ENCODE measurements around the gene BRAF. TPM values are rescaled to one million over a fixed set of nuclear protein-coding genes. Genes with fewer than 3 reads are reported as not detected.

Gene BRAF
- total and polyA plus RNA-seq, 8 donors: 24.5 to 35.9 (median 29.6) TPM

- ATAC-seq (peak; percentile 83), DNase-seq (peak; percentile 79 to 95 (median 84))
- no peaks in the 10 kb centered on the region for H3K36me3 ChIP-seq
- H3K4me3 ChIP-seq: peak overlapping the region; percentile 69 to 90
- intact Hi-C loops (cut with DNase I): no loop called here
- peak; percentile 6 to 16 for TF ChIP-seq CTCF (IDR thresholded peaks at IDR 0.05)
- H3K9me3 ChIP-seq: peaks cover 0 to 3% of the 10 kb centered on the region in 2 donors
- H3K27me3 ChIP-seq: no peaks in the 10 kb centered on the region
- H3K27ac ChIP-seq: peak overlapping the region; percentile 97 to 98
- peaks cover 0 to 44% of the 10 kb centered on the region in 2 donors for H3K4me1 ChIP-seq
These were observed 509 bp downstream of the BRAF start for GRCh38 chr7:140924019-140924820.

GRCh38 chr7:140923358-140924006, 1.2 kb downstream of the BRAF start:
- Histone ChIP-seq H3K36me3 (no peaks in the 10 kb centered on the region), H3K4me1 (peaks cover 0 to 44% of the 10 kb centered on the region in 2 donors), H3K27me3 (no peaks in the 10 kb centered on the region), H3K4me3 (peak overlapping the region; percentile 69 to 90), H3K9me3 (peaks cover 0 to 3% of the 10 kb centered on the region in 2 donors), H3K27ac (peak overlapping the region; percentile 97 to 98)
- intact Hi-C loops (cut with DNase I): no loop called here
- no peak for TF ChIP-seq CTCF (IDR thresholded peaks at IDR 0.05)
- peak in 2 of 4 donors; percentile 36 to 37 for DNase-seq
- ATAC-seq: peak; percentile 41

GRCh38 chr7:140922741-140923345, 1.9 kb downstream of the BRAF start:
- TF ChIP-seq CTCF (IDR thresholded peaks at IDR 0.05): no peak
- Histone ChIP-seq H3K36me3 (no peaks in the 10 kb centered on the region), H3K4me3 (peak overlapping the region in 1 of 2 donors; percentile 90), H3K27me3 (no peaks in the 10 kb centered on the region), H3K27ac (peak overlapping the region in 1 of 2 donors; percentile 98), H3K4me1 (peaks cover 0 to 50% of the 10 kb centered on the region in 2 donors), H3K9me3 (peaks cover 0 to 3% of the 10 kb centered on the region in 2 donors)
- intact Hi-C loops (cut with DNase I): no loop called here
- DNase-seq: no peak
- ATAC-seq: no peak

- Histone ChIP-seq H3K36me3 (no peaks in the 10 kb centered on the region), H3K9me3 (no peaks in the 10 kb centered on the region), H3K27ac (no peak overlapping the region), H3K27me3 (no peaks in the 10 kb centered on the region), H3K4me1 (peaks cover 0 to 56% of the 10 kb centered on the region in 2 donors), H3K4me3 (no peak overlapping the region)
- intact Hi-C loops (cut with DNase I): no loop called here
- no peak for ATAC-seq
- no peak for DNase-seq
- TF ChIP-seq CTCF (IDR thresholded peaks at IDR 0.05): no peak
These were observed 4.0 kb downstream of the BRAF start for GRCh38 chr7:140920745-140921144.

GRCh38 chr7:140918236-140918635, 6.5 kb downstream of the BRAF start:
- no peaks in the 10 kb centered on the region for H3K36me3 ChIP-seq
- intact Hi-C loops (cut with DNase I): no loop called here
- H3K4me3 ChIP-seq: no peak overlapping the region
- H3K4me1 ChIP-seq: peaks cover 0 to 62% of the 10 kb centered on the region in 2 donors
- ATAC-seq (no peak), DNase-seq (no peak)
- H3K27ac ChIP-seq: no peak overlapping the region
- H3K27me3 ChIP-seq: no peaks in the 10 kb centered on the region
- H3K9me3 ChIP-seq: no peaks in the 10 kb centered on the region
- no peak for TF ChIP-seq CTCF (IDR thresholded peaks at IDR 0.05)
